ENCODE data around the gene FOXRED2.

DNA sequence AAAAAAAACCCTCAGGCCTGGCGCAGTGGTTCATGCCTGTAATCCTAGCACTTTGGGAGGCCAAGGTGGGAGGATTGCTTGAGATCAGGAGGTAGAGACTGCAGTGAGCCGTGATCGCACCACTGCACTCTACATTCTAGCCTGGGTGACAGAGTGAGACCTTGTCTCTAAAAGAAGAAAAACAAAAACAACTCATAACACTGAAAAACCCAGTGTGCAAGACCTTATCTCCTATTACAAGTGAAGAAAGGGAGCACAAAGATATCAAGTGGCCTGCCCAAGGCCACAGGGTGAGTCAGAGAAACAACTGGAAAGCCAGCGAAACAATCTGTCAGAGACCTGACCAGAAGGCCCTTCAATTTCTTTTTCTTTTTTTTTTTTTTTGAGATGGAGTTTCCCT, 27.9 kb downstream of the FOXRED2 start:
- TF ChIP-seq USF2 (IDR thresholded peaks at IDR 0.05; ENCODE audit: low read depth, low read length), result no peak
- TF ChIP-seq, protein P1, sequence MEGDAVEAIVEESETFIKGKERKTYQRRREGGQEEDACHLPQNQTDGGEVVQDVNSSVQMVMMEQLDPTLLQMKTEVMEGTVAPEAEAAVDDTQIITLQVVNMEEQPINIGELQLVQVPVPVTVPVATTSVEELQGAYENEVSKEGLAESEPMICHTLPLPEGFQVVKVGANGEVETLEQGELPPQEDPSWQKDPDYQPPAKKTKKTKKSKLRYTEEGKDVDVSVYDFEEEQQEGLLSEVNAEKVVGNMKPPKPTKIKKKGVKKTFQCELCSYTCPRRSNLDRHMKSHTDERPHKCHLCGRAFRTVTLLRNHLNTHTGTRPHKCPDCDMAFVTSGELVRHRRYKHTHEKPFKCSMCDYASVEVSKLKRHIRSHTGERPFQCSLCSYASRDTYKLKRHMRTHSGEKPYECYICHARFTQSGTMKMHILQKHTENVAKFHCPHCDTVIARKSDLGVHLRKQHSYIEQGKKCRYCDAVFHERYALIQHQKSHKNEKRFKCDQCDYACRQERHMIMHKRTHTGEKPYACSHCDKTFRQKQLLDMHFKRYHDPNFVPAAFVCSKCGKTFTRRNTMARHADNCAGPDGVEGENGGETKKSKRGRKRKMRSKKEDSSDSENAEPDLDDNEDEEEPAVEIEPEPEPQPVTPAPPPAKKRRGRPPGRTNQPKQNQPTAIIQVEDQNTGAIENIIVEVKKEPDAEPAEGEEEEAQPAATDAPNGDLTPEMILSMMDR (conservative IDR thresholded peaks at IDR 0.05; ENCODE audit: low read depth, low read length), result no peak
- TF ChIP-seq BHLHE40 (IDR thresholded peaks at IDR 0.05; ENCODE audit: low read depth, low read length), result no peak
- TF ChIP-seq CHD1 (IDR thresholded peaks at IDR 0.05; ENCODE audit: low read depth, low read length), result no peak
- TF ChIP-seq POLR2A (IDR thresholded peaks at IDR 0.05; ENCODE audit: low read depth, low read length), result no peak
- no peak for TF ChIP-seq SMC3 (IDR thresholded peaks at IDR 0.05; ENCODE audit: low read depth, low read length)
- no peak for TF ChIP-seq MAFK (IDR thresholded peaks at IDR 0.05; ENCODE audit: low read depth, low read length)
- no peak for TF ChIP-seq NFE2L2 (IDR thresholded peaks at IDR 0.05; ENCODE audit: low read depth, low read length)
